Body of pancreas (tissue), 4 donors: ENCODE results near the gene FXR2.

ENCODE experiments used
- POLR2A ChIP-seq, 3 donors: fragments of 450-650 bp; IDR thresholded peaks; one replicate each; pipeline ENCODE4 v1.6.1; 2016; ENCODE audit warnings: antibody characterized with exemption in 3 of 3, mild to moderate bottlenecking in 2 of 3
- TF ChIP-seq, protein P1 (sequence below), 7 experiments: fragments of 450-650 bp in 4 of 7; fragments of 200-600 bp in 3 of 7; sonication (generic) in 3 of 7; IDR thresholded peaks; one replicate each; pipeline ENCODE4 v1.5.1; 2016 to 2019; ENCODE audit warnings: antibody characterized with exemption in 7 of 7

DNA sequence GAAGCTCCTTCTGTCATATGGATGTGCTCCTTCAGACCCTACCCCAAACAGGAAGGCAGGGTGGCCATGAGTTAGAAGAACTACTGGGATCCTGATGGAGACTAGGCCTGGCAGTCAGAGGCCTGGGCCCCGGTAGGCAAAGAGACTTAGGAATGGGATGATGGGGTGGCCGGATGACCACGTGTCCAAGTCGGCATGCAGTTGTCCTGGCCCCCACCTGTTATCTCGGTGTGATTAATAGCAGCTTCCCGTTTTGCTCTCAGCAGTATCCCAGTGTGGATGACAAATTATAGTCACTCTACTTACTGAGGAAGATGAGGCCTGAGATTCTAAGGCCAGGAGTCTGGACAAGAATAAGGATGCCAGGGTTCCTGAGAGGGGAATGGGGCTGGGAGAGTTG, 64.4 kb downstream of the FXR2 start:
- TF ChIP-seq, protein P1, sequence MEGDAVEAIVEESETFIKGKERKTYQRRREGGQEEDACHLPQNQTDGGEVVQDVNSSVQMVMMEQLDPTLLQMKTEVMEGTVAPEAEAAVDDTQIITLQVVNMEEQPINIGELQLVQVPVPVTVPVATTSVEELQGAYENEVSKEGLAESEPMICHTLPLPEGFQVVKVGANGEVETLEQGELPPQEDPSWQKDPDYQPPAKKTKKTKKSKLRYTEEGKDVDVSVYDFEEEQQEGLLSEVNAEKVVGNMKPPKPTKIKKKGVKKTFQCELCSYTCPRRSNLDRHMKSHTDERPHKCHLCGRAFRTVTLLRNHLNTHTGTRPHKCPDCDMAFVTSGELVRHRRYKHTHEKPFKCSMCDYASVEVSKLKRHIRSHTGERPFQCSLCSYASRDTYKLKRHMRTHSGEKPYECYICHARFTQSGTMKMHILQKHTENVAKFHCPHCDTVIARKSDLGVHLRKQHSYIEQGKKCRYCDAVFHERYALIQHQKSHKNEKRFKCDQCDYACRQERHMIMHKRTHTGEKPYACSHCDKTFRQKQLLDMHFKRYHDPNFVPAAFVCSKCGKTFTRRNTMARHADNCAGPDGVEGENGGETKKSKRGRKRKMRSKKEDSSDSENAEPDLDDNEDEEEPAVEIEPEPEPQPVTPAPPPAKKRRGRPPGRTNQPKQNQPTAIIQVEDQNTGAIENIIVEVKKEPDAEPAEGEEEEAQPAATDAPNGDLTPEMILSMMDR (IDR thresholded peaks at IDR 0.05), result no peak
- TF ChIP-seq POLR2A (IDR thresholded peaks at IDR 0.05), result no peak
